Activated T-cell treated with anti-CD3 and anti-CD28 coated beads for 48 hours (primary cell): ENCODE results near the gene PVALB.

Experiments
- DNase-seq: peaks from one replicate; pipeline ENCODE4 v3.0.0-alpha.2; 2020; ENCODE audit warnings: low read depth

Gene PVALB

DNA sequence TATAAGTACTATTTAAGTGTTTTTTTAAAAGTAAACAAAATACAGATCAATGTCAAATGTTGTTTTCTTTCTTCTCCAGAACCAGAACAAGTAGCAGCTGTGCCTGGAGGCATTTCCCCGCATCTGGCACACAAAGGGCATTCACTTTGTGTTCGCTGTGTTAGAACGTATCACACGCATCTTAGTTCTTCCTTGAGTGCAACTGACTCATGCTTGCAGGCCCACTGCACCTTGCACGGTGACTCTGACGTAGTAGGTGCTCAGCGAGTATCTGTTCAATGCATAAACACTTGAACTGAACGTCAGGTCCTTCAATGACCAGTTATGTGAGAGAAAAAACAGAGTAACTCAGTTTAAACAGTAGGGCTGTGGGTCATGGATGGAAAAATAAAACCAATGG, 44.4 kb downstream of the PVALB start:
- no peak for DNase-seq

DNA sequence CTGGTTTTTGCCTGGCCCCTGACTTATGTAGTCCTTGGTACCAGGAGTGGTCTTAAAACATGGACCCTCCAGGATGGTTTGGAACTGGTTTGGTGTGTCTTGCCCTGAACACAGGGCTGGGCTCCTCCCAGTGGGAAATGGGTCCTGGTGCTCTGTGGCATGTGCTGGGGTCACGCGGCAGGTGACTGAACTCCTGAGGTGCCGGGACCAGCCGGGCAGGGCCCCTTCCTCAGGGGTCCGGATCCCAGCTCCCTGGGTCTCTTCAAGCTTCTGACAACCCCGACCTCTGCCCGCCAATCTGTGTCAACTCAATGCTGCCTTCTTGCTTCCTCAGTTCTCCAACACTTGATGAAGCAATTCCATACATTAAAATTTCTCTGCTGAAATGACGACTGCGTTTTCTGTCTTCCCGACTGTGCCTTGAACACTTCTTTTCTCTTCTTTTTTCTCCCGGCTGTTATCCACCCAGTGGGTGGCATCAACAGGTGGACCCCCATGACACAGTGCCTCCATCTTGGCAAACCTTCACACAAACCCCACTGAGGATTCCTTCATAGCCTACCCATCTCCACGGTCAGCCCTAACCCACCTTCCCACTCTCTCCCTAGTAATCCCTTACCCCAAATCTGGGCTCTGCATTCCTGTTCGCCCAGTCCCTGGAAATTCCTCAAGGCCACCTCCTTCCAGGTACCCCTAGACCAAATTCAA, 45.3 kb downstream of the PVALB start:
- DNase-seq: no peak

DNA sequence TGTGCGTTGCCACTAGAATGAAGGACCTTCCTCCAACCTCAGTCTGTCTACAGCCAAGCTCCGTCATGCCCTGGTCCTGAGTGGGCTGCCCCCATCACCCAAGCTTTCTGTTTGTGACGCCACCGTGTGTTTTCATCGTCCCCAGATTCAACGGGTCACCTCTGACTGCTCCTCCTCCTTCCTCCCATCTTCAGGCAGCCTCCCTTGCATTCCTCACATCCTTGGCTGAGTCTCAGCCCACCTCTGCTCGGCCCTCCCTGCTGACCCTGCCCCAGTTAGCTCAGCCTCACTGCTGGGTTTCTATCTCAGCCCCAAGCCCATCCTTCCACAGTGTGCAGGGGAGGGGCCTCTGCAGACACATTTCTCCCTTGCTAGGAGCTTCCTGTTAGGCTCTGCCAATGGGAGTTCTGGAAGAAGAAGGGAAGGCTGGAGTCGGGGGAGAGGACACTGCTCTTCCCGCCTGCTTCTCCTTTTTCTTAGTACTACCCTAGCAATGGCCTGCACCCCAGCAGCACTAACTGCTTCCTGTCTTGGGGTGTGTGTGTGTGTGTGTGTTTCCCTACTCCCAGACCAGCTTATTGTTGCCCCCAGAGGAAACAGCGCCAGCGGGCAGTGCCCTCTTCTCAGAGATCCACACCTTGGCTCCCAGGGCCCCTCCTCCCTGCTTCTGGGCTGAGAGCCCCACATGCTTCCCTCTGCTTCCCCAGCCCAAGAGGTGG, 46.2 kb downstream of the PVALB start:
- no peak for DNase-seq

DNA sequence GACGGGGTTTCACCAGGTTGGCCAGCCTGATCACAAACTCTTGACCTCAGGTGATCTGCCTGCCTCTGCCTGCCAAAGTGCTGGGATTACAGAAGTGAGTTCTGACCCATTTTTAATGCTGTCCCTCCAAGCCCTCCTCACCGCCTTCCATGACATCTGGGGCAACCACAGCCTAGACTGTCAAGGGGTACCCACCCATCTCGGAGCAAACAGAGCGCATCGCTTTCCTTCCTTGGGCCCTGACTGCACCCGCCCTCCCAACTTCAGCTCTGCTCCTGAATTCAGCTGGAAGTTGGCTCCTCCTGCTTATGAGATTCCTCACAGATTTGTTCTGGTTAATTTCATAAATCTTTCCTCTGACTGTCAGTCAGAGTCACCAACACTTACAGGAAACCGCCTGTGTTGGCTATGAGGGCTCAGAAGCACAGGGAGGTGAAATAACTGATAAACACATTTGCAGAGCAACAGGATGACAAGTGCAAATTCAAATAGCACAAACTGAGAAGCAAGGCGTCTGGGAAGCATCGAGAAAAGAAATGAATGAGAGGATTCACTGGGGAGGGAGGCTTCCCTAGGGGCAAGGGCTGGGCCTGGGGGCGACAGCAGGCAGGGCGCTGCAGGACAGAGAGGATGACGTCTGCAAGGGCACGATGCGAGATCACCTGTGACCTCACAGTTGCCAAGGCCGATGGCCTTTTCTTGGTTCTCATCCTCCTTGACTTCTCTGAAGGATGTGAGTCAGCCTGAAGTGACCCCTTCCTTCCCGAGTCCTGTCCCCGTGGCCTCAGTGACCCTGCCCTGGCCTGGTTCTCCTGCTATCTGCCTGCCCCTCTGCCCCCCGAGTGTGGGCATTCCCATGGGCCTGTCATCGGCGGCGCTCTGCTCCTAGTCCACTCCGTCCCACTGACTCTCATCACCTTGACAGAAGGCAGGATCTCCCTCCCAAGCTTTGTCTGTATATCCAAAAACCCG, 47.0 kb downstream of the PVALB start:
- DNase-seq: no peak

- DNase-seq: no peak
Measured at GRCh38 chr22:36768616-36769015, 48.2 kb downstream of the PVALB start.

GRCh38 chr22:36768141-36768540, 48.7 kb downstream of the PVALB start:
- no peak for DNase-seq

DNA sequence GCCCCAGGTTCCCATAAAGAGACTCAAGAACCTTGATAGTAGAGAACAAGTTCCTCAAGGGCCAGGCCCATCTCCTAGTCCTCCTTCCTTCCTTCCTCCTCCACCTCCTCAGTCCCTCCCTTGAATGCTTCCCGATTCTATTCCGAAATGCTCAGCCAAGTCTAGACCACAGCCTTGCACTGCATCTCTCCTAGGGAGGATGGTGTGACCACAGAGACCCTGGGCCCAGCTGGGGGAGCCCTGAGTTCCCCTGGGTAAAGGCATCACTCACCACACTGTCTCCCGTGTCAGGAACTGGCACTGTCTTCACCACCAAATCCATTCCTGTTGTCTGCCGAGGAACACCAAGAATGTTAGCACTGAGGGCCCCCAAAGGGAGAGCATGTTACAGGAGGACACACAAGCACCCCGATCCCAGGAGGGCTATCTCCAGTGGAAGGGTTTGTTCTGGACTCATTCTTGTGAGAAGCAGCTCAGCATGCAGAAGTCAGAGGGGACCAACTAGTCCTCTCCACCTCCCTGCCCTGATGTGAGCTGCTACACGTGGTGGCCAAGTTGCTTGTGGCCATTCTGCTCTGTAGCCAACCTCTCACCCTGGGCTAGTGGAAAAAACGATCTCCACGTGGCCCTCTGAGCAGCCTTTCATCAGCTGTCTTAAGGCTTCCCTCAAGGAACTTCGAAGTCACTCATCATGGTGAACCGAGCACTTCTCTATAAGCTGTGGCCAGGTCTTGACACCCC, 49.6 kb downstream of the PVALB start:
- DNase-seq: no peak

DNA sequence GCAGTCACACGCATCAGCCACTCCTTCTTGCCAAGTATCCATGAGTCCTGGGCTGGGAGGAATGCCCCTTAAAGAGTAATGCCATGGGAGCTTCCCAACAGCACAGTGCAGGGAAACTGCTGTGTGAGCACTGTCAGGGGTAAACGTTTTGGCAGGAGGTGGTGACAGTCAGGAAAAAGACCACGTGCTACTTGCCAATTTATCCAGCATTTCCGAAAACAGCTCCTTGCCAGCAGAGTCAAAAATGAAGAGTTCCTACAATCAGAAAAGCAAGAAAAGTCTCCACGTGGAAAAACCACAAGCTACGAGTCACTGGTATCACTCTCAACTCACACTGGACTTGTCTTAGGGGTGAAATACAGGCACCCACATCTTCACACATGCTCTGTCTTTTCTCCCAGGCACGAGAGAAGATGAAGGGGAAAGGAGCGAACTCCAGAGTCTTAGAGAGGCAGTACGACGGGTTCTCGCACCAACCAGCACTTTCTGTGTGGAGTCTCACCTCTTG, 50.8 kb downstream of the PVALB start:
- DNase-seq: no peak

GRCh38 chr22:36765131-36765942, 51.5 kb downstream of the PVALB start:
- DNase-seq: no peak

DNA sequence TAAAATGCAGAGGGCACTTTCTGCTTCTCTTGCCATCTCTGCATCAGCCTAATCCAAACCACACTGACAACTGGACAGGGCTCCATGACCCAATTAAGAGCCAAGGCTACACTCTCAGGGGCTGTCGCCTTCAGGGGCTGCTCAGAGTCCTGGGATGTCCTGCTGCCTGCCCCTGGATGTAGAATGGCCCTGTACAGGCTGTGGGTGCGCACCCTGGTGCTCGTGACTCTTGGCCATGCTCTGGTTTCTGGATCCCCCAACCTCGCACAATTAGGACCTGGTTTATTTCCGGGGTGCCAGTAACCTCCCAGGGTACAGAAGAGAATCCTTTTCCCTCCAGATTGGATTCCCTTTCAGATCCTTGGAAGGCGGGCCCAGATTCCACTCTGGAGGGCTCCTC, 52.2 kb downstream of the PVALB start:
- DNase-seq: no peak

DNA sequence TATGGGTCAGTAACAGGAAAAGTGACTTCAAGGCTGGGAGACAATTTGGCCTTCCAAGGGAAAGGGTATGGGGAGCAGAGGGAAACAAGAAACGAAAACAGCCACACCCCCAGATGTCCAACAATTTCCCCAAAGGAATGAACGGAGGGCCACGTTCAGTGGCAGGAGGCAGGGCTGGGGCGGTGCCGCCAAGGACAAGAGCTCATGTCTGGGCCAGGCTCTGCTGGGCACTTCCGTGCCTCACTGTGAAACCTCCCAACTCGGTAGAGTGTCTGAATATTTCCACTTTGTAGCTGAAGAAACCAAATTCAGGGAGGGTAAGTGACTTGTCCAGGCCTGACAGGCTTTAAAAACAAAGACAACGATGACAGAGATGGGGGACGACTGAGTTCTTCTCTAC, 52.8 kb downstream of the PVALB start:
- DNase-seq: no peak

DNA sequence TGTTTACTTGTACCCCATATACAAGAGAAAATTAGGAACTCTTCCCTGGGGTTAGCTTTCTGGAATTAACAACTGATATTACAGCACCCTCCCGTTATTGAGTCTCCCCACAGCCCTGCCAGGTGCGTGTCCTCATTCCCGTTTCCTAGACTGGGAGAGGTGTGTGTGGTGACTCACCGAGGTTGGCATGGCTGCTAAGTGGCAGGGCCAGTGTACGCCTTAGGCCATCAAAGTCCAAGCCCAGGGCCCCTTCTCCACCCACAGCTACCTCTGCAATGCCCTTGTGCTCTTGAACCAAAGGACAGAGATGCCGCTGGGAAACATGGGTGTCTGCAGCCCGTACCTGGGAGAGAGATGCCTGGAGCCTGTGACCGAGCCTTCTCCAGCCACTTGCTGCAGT, 53.3 kb downstream of the PVALB start:
- no peak for DNase-seq

- no peak for DNase-seq
Measured at GRCh38 chr22:36762687-36763260, 54.1 kb downstream of the PVALB start.

GRCh38 chr22:36761553-36762240, 55.1 kb downstream of the PVALB start:
- DNase-seq: no peak

- DNase-seq: no peak
Measured at GRCh38 chr22:36760786-36761185, 56.0 kb downstream of the PVALB start.

DNA sequence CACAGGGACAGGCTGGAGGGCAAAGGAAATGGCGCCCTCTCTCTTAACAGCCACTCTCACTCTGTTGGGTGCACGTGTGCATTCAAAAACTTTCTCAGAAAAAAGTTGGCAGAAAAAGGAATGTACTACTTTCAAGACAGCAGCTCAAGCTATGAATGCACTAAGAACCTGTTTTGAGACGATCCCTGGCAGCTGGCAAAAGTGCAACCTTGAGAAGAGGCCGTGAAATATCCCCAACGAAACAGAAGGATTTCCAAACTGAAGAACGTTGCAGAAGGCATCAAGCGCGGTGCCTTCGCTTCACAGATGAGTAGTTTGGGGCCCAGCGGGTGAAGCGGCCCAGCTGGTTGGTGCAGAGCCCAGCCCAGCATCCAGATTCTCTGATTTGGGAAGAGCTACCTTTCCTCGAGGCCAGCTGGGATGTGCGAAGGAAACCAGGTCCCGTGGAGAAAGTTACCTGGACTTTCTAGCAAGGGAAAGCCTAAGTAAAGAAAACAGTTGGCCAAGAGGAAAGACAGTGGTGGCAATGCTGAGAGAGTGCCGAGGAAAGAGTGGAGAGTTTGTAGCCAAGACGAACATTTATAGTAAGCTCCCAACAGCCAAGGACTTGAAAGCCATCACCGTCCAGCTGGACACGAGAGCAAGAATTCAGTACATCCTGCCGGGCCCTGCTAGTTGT, 57.2 kb downstream of the PVALB start:
- no peak for DNase-seq

GRCh38 chr22:36758792-36759271, 58.0 kb downstream of the PVALB start:
- no peak for DNase-seq

- peak; percentile 67 for DNase-seq
Measured at GRCh38 chr22:36757668-36758211, 59.1 kb downstream of the PVALB start.
